Measurements from ENCODE around the gene RTEL1.
"Not testable (repeated sequence)": the region's sequence is repeated elsewhere in the genome, so short reads cannot be mapped to it uniquely, and the experiment has no call there.

RTEL1 gene

GRCh38 chr20:63648895-63649589, 9.1 kb upstream of the RTEL1 start:
- DNase-seq (ENCODE audit: low read depth in 1 of 2, low spot score in 1 of 2): no peak

GRCh38 chr20:63650486-63650885, 7.6 kb upstream of the RTEL1 start:
- not testable (repeated sequence) for DNase-seq (ENCODE audit: low read depth in 1 of 2, low spot score in 1 of 2)

- DNase-seq (ENCODE audit: low read depth in 1 of 2, low spot score in 1 of 2): no peak
Observed at GRCh38 chr20:63651942-63652191, 6.2 kb upstream of the RTEL1 start.

GRCh38 chr20:63652192-63652980, 5.7 kb upstream of the RTEL1 start:
- no peak for DNase-seq (ENCODE audit: low read depth in 1 of 2, low spot score in 1 of 2)

GRCh38 chr20:63653041-63653973, 4.8 kb upstream of the RTEL1 start, which contains the start of gene STMN3:
STMN3 (minus strand) TSS chr20:63653424; CDS start chr20:63653345, 79 bp downstream.
- DNase-seq (ENCODE audit: low read depth in 1 of 2, low spot score in 1 of 2): peak; percentile 43 to 46

- no peak for DNase-seq (ENCODE audit: low read depth in 1 of 2, low spot score in 1 of 2)
Observed at GRCh38 chr20:63653974-63654668, 4.0 kb upstream of the RTEL1 start.

GRCh38 chr20:63655249-63655648, 2.9 kb upstream of the RTEL1 start:
- no peak for DNase-seq (ENCODE audit: low read depth in 1 of 2, low spot score in 1 of 2)

- no peak for DNase-seq (ENCODE audit: low read depth in 1 of 2, low spot score in 1 of 2)
Observed at GRCh38 chr20:63656451-63656850, 1.7 kb upstream of the RTEL1 start.

- no peak for DNase-seq (ENCODE audit: low read depth in 1 of 2, low spot score in 1 of 2)
Observed at GRCh38 chr20:63657260-63657936, 714 bp upstream of the RTEL1 start.

GRCh38 chr20:63658749-63659187, 656 bp downstream of the RTEL1 start:
- no peak for DNase-seq (ENCODE audit: low read depth in 1 of 2, low spot score in 1 of 2)

- no peak for DNase-seq (ENCODE audit: low read depth in 1 of 2, low spot score in 1 of 2)
Observed at GRCh38 chr20:63659370-63659769, 1.3 kb downstream of the RTEL1 start.

GRCh38 chr20:63660174-63660573, 2.1 kb downstream of the RTEL1 start:
- not testable (repeated sequence) for DNase-seq (ENCODE audit: low read depth in 1 of 2, low spot score in 1 of 2)

- no peak for DNase-seq (ENCODE audit: low read depth in 1 of 2, low spot score in 1 of 2)
Observed at GRCh38 chr20:63660622-63661021, 2.5 kb downstream of the RTEL1 start.

GRCh38 chr20:63661108-63661507, 3.0 kb downstream of the RTEL1 start:
- no peak for DNase-seq (ENCODE audit: low read depth in 1 of 2, low spot score in 1 of 2)

- DNase-seq (ENCODE audit: low read depth in 1 of 2, low spot score in 1 of 2): no peak
Observed at GRCh38 chr20:63661959-63662812, 4.1 kb downstream of the RTEL1 start.

- DNase-seq (ENCODE audit: low read depth in 1 of 2, low spot score in 1 of 2): no peak
Observed at GRCh38 chr20:63662813-63663189, 4.7 kb downstream of the RTEL1 start.

GRCh38 chr20:63663332-63664066, 5.4 kb downstream of the RTEL1 start:
- no peak for DNase-seq (ENCODE audit: low read depth in 1 of 2, low spot score in 1 of 2)

- DNase-seq (ENCODE audit: low read depth in 1 of 2, low spot score in 1 of 2): no peak
Observed at GRCh38 chr20:63664143-63664851, 6.2 kb downstream of the RTEL1 start.

All from activated T-helper 1 cell treated with anti-CD3 and anti-CD28 coated beads, Interleukin-2, amount 50 U/mL, for 16 hours (primary cell).